HEK293T (cell line): ENCODE measurements around the gene AFF1.

Experiments
- FOXM1 ChIP-seq: fragments of 450-650 bp; IDR thresholded peaks from 2 replicates; pipeline ENCODE4 v1.6.1; 2017; ENCODE audit warnings: mild to moderate bottlenecking, borderline replicate concordance
- HDGF ChIP-seq: fragments of 450-650 bp; IDR thresholded peaks from 2 replicates; pipeline ENCODE4 v1.6.1; 2017; ENCODE audit warnings: antibody characterized with exemption, borderline replicate concordance
- SP1 ChIP-seq: fragments of 450-650 bp; IDR thresholded peaks from 2 replicates; pipeline ENCODE4 v1.6.1; 2017
- SUZ12 ChIP-seq: fragments of 450-650 bp; IDR thresholded peaks from 2 replicates; pipeline ENCODE4 v1.6.1; 2016; ENCODE audit warnings: mild to moderate bottlenecking
- TARDBP ChIP-seq: fragments of 450-650 bp; IDR thresholded peaks from 2 replicates; pipeline ENCODE4 v1.6.1; 2016

DNA sequence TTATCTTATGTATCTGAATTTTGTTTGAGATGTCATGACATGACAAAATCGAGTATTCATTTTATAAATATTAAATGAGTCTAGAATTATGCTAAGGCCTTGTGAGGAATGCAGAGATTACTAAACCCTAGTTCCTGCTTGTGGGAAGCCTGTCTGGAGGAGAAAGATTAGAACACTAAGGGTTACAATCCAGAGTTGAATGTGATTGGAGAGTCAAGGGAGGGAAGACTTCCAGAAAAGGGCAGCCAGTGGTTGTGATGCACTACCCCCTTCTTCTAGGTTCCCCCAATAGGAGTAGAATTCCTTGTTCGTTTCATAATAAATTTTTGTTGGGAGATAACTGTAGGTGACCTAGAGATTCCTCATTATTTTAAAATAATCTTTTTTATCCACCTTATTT, 141.1 kb downstream of the AFF1 start:
- TF ChIP-seq SP1 (no peak), TARDBP (no peak), FOXM1 (no peak), HDGF (no peak), SUZ12 (no peak)
